Epithelial cell of umbilical artery (primary cell): ENCODE results near the gene DUSP10. TPM values are rescaled to one million over a fixed set of nuclear protein-coding genes. Genes with fewer than 3 reads are reported as not detected.

Source experiments
- total RNA-seq: library from RNA; depleted of rRNA; stranded (reverse); fragments of >200 nt; gene quantifications from 2 replicates; pipeline ENCODE4 v1.2.3, GENCODE V29; 2014

DUSP10 gene
- 1.9 and 4.1 TPM in 2 replicates for total RNA-seq

GRCh38 chr1:221741703-221742554, at the start of gene DUSP10:
Gene DUSP10 (minus strand): TSS chr1:221742089. CDS start chr1:221739744, 2,345 bp downstream.

